Endothelial cell of umbilical vein (primary cell): ENCODE results near the gene STARD13. TPM values are rescaled to one million over a fixed set of nuclear protein-coding genes. Genes with fewer than 3 reads are reported as not detected.

Source experiments
- BruUV-seq: library from RNA; stranded (reverse); fragments of 400-500 nt; replicated peaks from 2 replicates; lab custom pipeline; 2021; lab: Mats Ljungman, UMichigan
- CTCF ChIA-PET: fragments of 300-600, 350-600 bp; sonication (Branson Sonifier 250); formaldehyde crosslinking; loops from one replicate; lab custom pipeline; 2021; ENCODE audit warnings: antibody characterized with exemption, inconsistent platforms; lab: Charles Lee
- POLR2A ChIA-PET: fragments of 300-600, 350-600 bp; sonication (Branson Sonifier 250); formaldehyde crosslinking; loops from one replicate; lab custom pipeline; 2021; ENCODE audit warnings: antibody characterized with exemption, inconsistent platforms; lab: Charles Lee
- DNase-seq: peaks from one replicate; pipeline ENCODE4 v3.0.0-alpha.2; 2011; ENCODE audit warnings: low read depth, low spot score
- FAIRE-seq: peaks from 2 replicates; lab custom pipeline; 2011; peaks lifted over from hg19 to GRCh38; lab: Jason Lieb, UNC
- H2AFZ ChIP-seq: 2 replicates; pipeline ENCODE4 v1.6.0; 2012; ENCODE audit warnings: low read depth, low read length, control low read depth, inconsistent platforms
- H3K27ac ChIP-seq: 2 replicates; pipeline ENCODE4 v1.5.1; 2011; ENCODE audit warnings: low read depth, mild to moderate bottlenecking, control low read depth, low read length, moderate library complexity; ENCODE audit not compliant: insufficient read depth
- H3K27me3 ChIP-seq, 2 experiments: 2 replicates each; pipeline versions ENCODE4 v1.6.0 to v1.6.1; 2011; ENCODE audit warnings: low read length in 2 of 2, mixed read lengths in 1 of 2; ENCODE audit not compliant: control insufficient read depth in 2 of 2, insufficient read depth in 2 of 2
- H3K36me3 ChIP-seq, 2 experiments: 2 replicates in 1 of 2; 3 replicates in 1 of 2; pipeline ENCODE4 v1.5.1; 2011; ENCODE audit warnings: low read length in 2 of 2, mild to moderate bottlenecking in 1 of 2, moderate library complexity in 1 of 2; ENCODE audit not compliant: control insufficient read depth in 2 of 2, insufficient read depth in 2 of 2; ENCODE audit errors: extremely low read depth in 1 of 2
- H3K4me1 ChIP-seq: 3 replicates; pipeline ENCODE4 v1.5.1; 2011; ENCODE audit warnings: mild to moderate bottlenecking, low read length; ENCODE audit not compliant: control insufficient read depth, insufficient read depth; ENCODE audit errors: extremely low read depth
- H3K4me2 ChIP-seq: 2 replicates; pipeline ENCODE4 v1.6.1; 2011; ENCODE audit warnings: low read length, control low read depth, mixed read lengths; ENCODE audit not compliant: insufficient read depth
- H3K4me3 ChIP-seq, 3 experiments: fragments of 200-600 bp in 1 of 3; sonication (generic), shearing (Covaris generic) in 1 of 3; replicated peaks in 1 of 3; 2 replicates each; pipeline ENCODE4 v1.5.1; 2011 to 2016; ENCODE audit warnings: control low read depth in 3 of 3, low read length in 3 of 3, mild to moderate bottlenecking in 2 of 3, inconsistent platforms in 1 of 3, low read depth in 1 of 3, moderate library complexity in 1 of 3; ENCODE audit not compliant: insufficient read depth in 1 of 3
- H3K79me2 ChIP-seq: 2 replicates; pipeline ENCODE4 v1.6.0; 2012; ENCODE audit warnings: low read length, inconsistent platforms; ENCODE audit not compliant: control insufficient read depth, insufficient read depth
- H3K9ac ChIP-seq: replicated peaks from 2 replicates; pipeline ENCODE3; 2011; ENCODE audit warnings: low read length, control low read depth; ENCODE audit not compliant: insufficient read depth; ENCODE audit errors: extremely low read depth
- H3K9me1 ChIP-seq: replicated peaks from 3 replicates; pipeline ENCODE4 v1.6.0; 2011; ENCODE audit warnings: mild to moderate bottlenecking, low read length; ENCODE audit not compliant: control insufficient read depth, insufficient read depth; ENCODE audit errors: extremely low read depth
- H3K9me3 ChIP-seq: replicated peaks from 2 replicates; pipeline ENCODE4 v1.5.1; 2012; ENCODE audit warnings: low read length, inconsistent platforms; ENCODE audit not compliant: control insufficient read depth, insufficient read depth
- H4K20me1 ChIP-seq: replicated peaks from 2 replicates; pipeline ENCODE3; 2011; ENCODE audit warnings: mild to moderate bottlenecking, low read length; ENCODE audit not compliant: control insufficient read depth, insufficient read depth; ENCODE audit errors: extremely low read depth
- CTCF ChIP-seq, 2 donors: IDR thresholded peaks; 1 replicate in 1 of 2; 2 replicates in 1 of 2; pipeline ENCODE4 v1.5.1; 2011; ENCODE audit warnings: low read length in 2 of 2, mild to moderate bottlenecking in 2 of 2, moderate library complexity in 2 of 2, control low read depth in 1 of 2, inconsistent platforms in 1 of 2, low read depth in 1 of 2; ENCODE audit not compliant: insufficient read depth in 1 of 2; ENCODE audit errors: extremely low read depth in 1 of 2
- EZH2 ChIP-seq: IDR thresholded peaks from 2 replicates; pipeline ENCODE4 v1.6.1; 2012; ENCODE audit warnings: borderline replicate concordance, low read depth, mild to moderate bottlenecking, moderate library complexity, low read length, inconsistent platforms; ENCODE audit not compliant: severe bottlenecking
- FOS ChIP-seq: IDR thresholded peaks from 2 replicates; pipeline ENCODE4 v1.6.1; 2011; ENCODE audit warnings: mild to moderate bottlenecking, low read length, moderate library complexity, borderline replicate concordance; ENCODE audit not compliant: insufficient read depth
- GATA2 ChIP-seq: IDR thresholded peaks from 2 replicates; pipeline ENCODE4 v1.7.0; 2011; ENCODE audit warnings: low read depth, mild to moderate bottlenecking, moderate library complexity, mixed read lengths, low read length; ENCODE audit not compliant: insufficient read length, insufficient read depth
- JUN ChIP-seq: IDR thresholded peaks from 2 replicates; pipeline ENCODE4 v1.6.1; 2011; ENCODE audit warnings: borderline replicate concordance, low read depth; ENCODE audit not compliant: insufficient read length, insufficient read depth
- MAX ChIP-seq: IDR thresholded peaks from 2 replicates; pipeline ENCODE4 v1.6.1; 2011; ENCODE audit not compliant: insufficient read depth, insufficient read length
- MYC ChIP-seq: IDR thresholded peaks from one replicate; pipeline ENCODE4 v1.6.1; 2011; ENCODE audit warnings: mild to moderate bottlenecking, low read depth, low read length
- POLR2A ChIP-seq: IDR thresholded peaks from 2 replicates; pipeline ENCODE4 v1.6.1; 2012; ENCODE audit warnings: low read depth, mild to moderate bottlenecking, control low read depth, low read length
- POLR2AphosphoS5 ChIP-seq: IDR thresholded peaks from 2 replicates; pipeline ENCODE4 v1.6.1; 2012; ENCODE audit warnings: low read depth, mild to moderate bottlenecking, control low read depth, low read length, moderate library complexity; ENCODE audit not compliant: insufficient read depth
- dilution Hi-C: fragments of 300-500 bp; cut with MboI; formaldehyde crosslinking; loops from one replicate; pipeline ENCODE4 v1.15.0; 2019; ENCODE audit warnings: low sequenced_read_pairs; ENCODE audit not compliant: extremely low pct_ligation_motif_present
- intact Hi-C: fragments of 100-400 bp; cut with micrococcal nuclease; formaldehyde crosslinking; loops from one replicate; pipeline ENCODE4 v1.10.0; 2022
- polyA plus RNA-seq, 4 experiments: library from polyadenylated mRNA; depleted of rRNA in 3 of 4; stranded (reverse) in 3 of 4; unstranded in 1 of 4; fragments of >200 nt; gene quantifications; 2 replicates each; pipeline versions ENCODE4 v1.2.1 to v1.2.3, GENCODE V29; 2011 to 2012; ENCODE audit warnings: missing spikeins in 1 of 4
- total RNA-seq: library from RNA; stranded (reverse); gene quantifications from 2 replicates; pipeline ENCODE4 v1.2.3, GENCODE V29; 2021

STARD13 gene
- total and polyA plus RNA-seq, 2 donors (not counting 3 experiments of a cell fraction or from before 2014, with no cell fraction given), result 11.0 to 47.7 TPM

DNA sequence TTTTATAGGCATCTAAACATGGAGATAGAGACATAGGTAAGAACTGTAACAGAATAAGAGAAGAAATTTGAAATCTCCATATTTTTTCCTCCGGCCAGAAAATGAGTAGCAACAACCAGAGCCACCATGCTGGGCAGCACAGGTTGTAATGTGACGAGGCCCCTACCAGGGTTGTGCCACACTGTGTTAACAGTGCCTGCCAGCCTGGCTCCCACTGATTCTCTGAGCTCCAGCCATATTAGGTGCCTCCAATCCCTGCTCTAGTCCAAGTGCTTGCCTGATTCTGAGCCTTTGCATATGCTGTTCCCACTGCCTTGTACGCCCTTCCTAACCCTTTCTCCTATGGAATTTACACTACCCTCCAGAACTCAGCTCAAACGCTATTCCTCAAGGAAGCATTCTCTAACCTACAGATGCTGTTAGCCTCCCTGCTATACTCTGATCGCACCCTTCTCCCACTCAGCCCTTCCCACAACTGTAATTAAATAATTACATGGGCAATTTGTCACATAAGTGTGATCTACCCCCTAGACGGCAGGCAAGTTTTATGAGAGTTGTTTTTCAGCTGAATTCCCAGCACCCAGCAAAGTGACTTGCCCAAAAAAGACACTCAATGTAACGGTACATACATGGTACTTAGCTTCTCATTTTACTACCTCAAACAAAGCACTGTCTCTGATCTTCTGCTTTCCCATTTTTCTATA, 37.6 kb upstream of the STARD13 start:
- intact Hi-C loops, result no loop called here
- H3K9me3 ChIP-seq, result no peaks in the 10 kb centered on the region
- CTCF ChIA-PET, result interaction anchor here (0.6 to 1.6 kb wide), 4 partner anchors 9 to 31 kb away, joined by 3 to 4 read pairs (median 4); no protein-coding TSS in a partner anchor
- TF ChIP-seq EZH2 (no peak), FOS (no peak), CTCF (IDR thresholded peaks at IDR 0.05; ENCODE audit: extremely low read depth in 1 of 2, insufficient read depth in 1 of 2, low read depth in 1 of 2, low read length in 2 of 2) (no peak), POLR2A (no peak), MYC (no peak), GATA2 (no peak), POLR2AphosphoS5 (no peak), MAX (no peak), JUN (no peak)
- H3K9ac ChIP-seq, result no peak overlapping the region
- dilution Hi-C loops, result no loop called here
- POLR2A ChIA-PET, result no interaction called here
- DNase-seq, result no peak
- H3K27ac ChIP-seq, result no peak overlapping the region
- H3K27me3 ChIP-seq, result no peaks in the 10 kb centered on the region
- H3K4me3 ChIP-seq, result no peak overlapping the region
- H3K4me2 ChIP-seq, result no peak overlapping the region
- H3K9me1 ChIP-seq, result no peaks in the 10 kb centered on the region
- no peaks in the 10 kb centered on the region for H4K20me1 ChIP-seq
- no TSS peak for BruUV-seq
- FAIRE-seq, result no peak
- no peaks in the 10 kb centered on the region for H3K36me3 ChIP-seq
- no peak overlapping the region for H2AFZ ChIP-seq
- peaks cover 4% of the 10 kb centered on the region for H3K4me1 ChIP-seq
- H3K79me2 ChIP-seq, result no peaks in the 10 kb centered on the region
